ENCODE measurements around the gene MRTFA. TPM values are rescaled to one million over a fixed set of nuclear protein-coding genes. Genes with fewer than 3 reads are reported as not detected.

The MRTFA gene
- total RNA-seq, 1 donor from 2014 or later, result 53.5 TPM

GRCh38 chr22:40368016-40368415 is 268.5 kb downstream of the MRTFA start:
- DNase-seq (ENCODE audit: low spot score) (no peak), ATAC-seq (no peak)
- intact Hi-C loops (cut with DNase I), result no loop called here

DNA sequence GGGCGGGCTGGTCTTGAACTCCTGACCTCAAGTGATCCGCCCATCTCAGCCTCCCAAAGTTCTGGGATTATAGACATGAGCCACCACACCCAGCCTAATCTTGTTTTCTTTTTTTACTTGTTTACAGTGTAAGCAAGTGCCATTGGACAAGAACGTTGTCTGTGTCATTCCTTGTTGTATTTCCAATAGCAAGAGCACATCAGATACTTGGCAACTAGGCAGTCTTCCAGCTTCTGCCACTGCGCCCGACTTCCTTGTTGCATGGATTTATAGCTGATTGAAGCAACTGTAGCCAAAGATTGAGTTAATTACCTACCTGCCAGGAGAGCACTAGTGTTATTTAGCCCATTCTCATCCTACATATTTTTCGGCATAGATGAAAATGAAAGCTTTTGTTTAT is 269.2 kb downstream of the MRTFA start:
- DNase-seq (ENCODE audit: low spot score), result no peak
- no peak for ATAC-seq
- intact Hi-C loops (cut with DNase I), result no loop called here

DNA sequence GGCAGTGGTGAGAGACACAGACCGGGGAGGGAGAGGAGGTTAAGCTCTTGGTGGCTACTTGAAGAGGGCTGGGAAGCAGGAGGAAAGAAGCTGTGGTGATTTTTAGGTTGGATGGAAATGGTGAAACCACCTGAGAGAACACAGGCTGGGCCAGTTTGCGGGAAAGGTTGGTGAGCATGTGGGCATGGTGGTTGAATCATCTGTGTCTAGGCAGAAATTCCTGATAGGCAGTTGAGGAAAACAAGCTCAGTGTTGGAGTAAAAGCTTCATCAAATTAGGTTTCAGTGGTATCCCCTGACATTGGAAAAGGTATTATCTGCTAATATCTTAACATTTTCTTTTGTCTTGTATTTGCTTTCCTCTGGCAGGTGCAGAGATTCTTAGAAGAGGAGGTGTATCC is 270.5 kb downstream of the MRTFA start:
- ATAC-seq, result no peak
- DNase-seq (ENCODE audit: low spot score), result no peak
- intact Hi-C loops (cut with DNase I), result no loop called here

GRCh38 chr22:40364431-40364830 is 272.1 kb downstream of the MRTFA start:
- intact Hi-C loops (cut with DNase I), result no loop called here
- ATAC-seq (no peak), DNase-seq (ENCODE audit: low spot score) (no peak)

GRCh38 chr22:40363059-40363458 is 273.5 kb downstream of the MRTFA start:
- DNase-seq (ENCODE audit: low spot score) (no peak), ATAC-seq (no peak)
- intact Hi-C loops (cut with DNase I), result no loop called here

GRCh38 chr22:40361100-40361499 is 275.4 kb downstream of the MRTFA start:
- no peak for DNase-seq (ENCODE audit: low spot score)
- ATAC-seq, result no peak
- intact Hi-C loops (cut with DNase I), result no loop called here

Other genes with a start within 250 kb of the MRTFA start
- 0.76 TPM for gene MCHR1, start 42.8 kb upstream of the MRTFA start, total RNA-seq
- gene SLC25A17, start 182.6 kb upstream of the MRTFA start, total RNA-seq, result 19.6 TPM
- 238 TPM for gene ST13, start 219.9 kb upstream of the MRTFA start, total RNA-seq
- 19.2 TPM for gene XPNPEP3, start 220.4 kb upstream of the MRTFA start, total RNA-seq
- not detected for gene DNAJB7, start 225.4 kb upstream of the MRTFA start, total RNA-seq